H9 (cell line): Measurements from ENCODE around the gene LINS1. TPM values are rescaled to one million over a fixed set of nuclear protein-coding genes. Genes with fewer than 3 reads are reported as not detected.

Experiments
- DNase-seq: peaks from one replicate; pipeline ENCODE4 v3.0.0-alpha.2; 2017
- H2AFZ ChIP-seq: one replicate; pipeline ENCODE4 v1.6.1; 2013; ENCODE audit warnings: mild to moderate bottlenecking, low read length, control low read depth, moderate library complexity
- H2AK5ac ChIP-seq: 2 replicates; pipeline ENCODE4 v1.6.1; 2013; ENCODE audit warnings: low read length, control low read depth, mixed read lengths; ENCODE audit not compliant: insufficient read length
- H2BK120ac ChIP-seq: one replicate; pipeline ENCODE4 v1.6.1; 2013; ENCODE audit warnings: low read depth, mild to moderate bottlenecking, low read length, control low read depth, inconsistent platforms; ENCODE audit not compliant: poor library complexity, severe bottlenecking
- H2BK12ac ChIP-seq: 2 replicates; pipeline ENCODE4 v1.6.1; 2013; ENCODE audit warnings: low read length, control low read depth, mixed read lengths, low read depth; ENCODE audit not compliant: insufficient read length
- H2BK15ac ChIP-seq: 2 replicates; pipeline ENCODE4 v1.6.1; 2013; ENCODE audit warnings: low read depth, low read length, control low read depth
- H2BK20ac ChIP-seq: one replicate; pipeline ENCODE4 v1.6.1; 2013; ENCODE audit warnings: low read depth, mild to moderate bottlenecking, low read length, control low read depth, inconsistent platforms; ENCODE audit not compliant: poor library complexity, severe bottlenecking
- H2BK5ac ChIP-seq: 2 replicates; pipeline ENCODE4 v1.6.1; 2013; ENCODE audit warnings: low read length, control low read depth, mixed read lengths; ENCODE audit not compliant: insufficient read length
- H3K14ac ChIP-seq: 2 replicates; pipeline ENCODE4 v1.6.1; 2013; ENCODE audit warnings: low read length, control low read depth; ENCODE audit not compliant: insufficient read depth
- H3K18ac ChIP-seq: 2 replicates; pipeline ENCODE4 v1.6.1; 2013; ENCODE audit warnings: low read depth, mild to moderate bottlenecking, mixed read lengths, low read length, control low read depth; ENCODE audit not compliant: insufficient read length
- H3K23ac ChIP-seq: 2 replicates; pipeline ENCODE4 v1.6.1; 2013; ENCODE audit warnings: low read length, control low read depth, mixed read lengths, low read depth; ENCODE audit not compliant: insufficient read length
- H3K23me2 ChIP-seq: 2 replicates; pipeline ENCODE4 v1.6.1; 2013; ENCODE audit warnings: low read depth, mild to moderate bottlenecking, mixed read lengths, low read length, control low read depth; ENCODE audit not compliant: insufficient read length, poor library complexity, severe bottlenecking
- H3K27ac ChIP-seq: 2 replicates; pipeline ENCODE4 v1.5.1; 2013; ENCODE audit warnings: low read length, control low read depth, mixed read lengths, low read depth; ENCODE audit not compliant: insufficient read length
- H3K27me3 ChIP-seq: 2 replicates; pipeline ENCODE4 v1.6.1; 2013; ENCODE audit warnings: low read length, control low read depth, inconsistent platforms; ENCODE audit not compliant: insufficient read depth
- H3K4ac ChIP-seq: 2 replicates; pipeline ENCODE4 v1.6.1; 2013; ENCODE audit warnings: low read depth, mild to moderate bottlenecking, control low read depth, inconsistent platforms, low read length, moderate library complexity
- H3K4me1 ChIP-seq: 2 replicates; pipeline ENCODE4 v1.6.1; 2013; ENCODE audit warnings: low read length, control low read depth, inconsistent platforms; ENCODE audit not compliant: insufficient read depth
- H3K4me2 ChIP-seq: 2 replicates; pipeline ENCODE4 v1.6.1; 2013; ENCODE audit warnings: low read length, control low read depth, mixed read lengths; ENCODE audit not compliant: insufficient read length, insufficient read depth
- H3K56ac ChIP-seq: 2 replicates; pipeline ENCODE4 v1.6.1; 2013; ENCODE audit warnings: low read depth, mild to moderate bottlenecking, mixed read lengths, low read length, control low read depth; ENCODE audit not compliant: insufficient read length
- H3K79me1 ChIP-seq: 2 replicates; pipeline ENCODE4 v1.6.1; 2013; ENCODE audit warnings: low read depth, mild to moderate bottlenecking, moderate library complexity, low read length, control low read depth, inconsistent platforms; ENCODE audit not compliant: insufficient read depth, poor library complexity, severe bottlenecking
- H3K79me2 ChIP-seq: 2 replicates; pipeline ENCODE4 v1.6.1; 2013; ENCODE audit warnings: low read length, control low read depth, inconsistent platforms; ENCODE audit not compliant: insufficient read depth
- H3K9ac ChIP-seq: 2 replicates; pipeline ENCODE4 v1.6.1; 2013; ENCODE audit warnings: low read length, control low read depth, mixed read lengths; ENCODE audit not compliant: insufficient read length; ENCODE audit errors: extremely low read depth
- H3K9me3 ChIP-seq: one replicate; pipeline ENCODE4 v1.6.1; 2013; ENCODE audit warnings: low read depth, low read length, inconsistent platforms; ENCODE audit not compliant: control insufficient read depth
- H3T11ph ChIP-seq: one replicate; pipeline ENCODE4 v1.6.1; 2013; ENCODE audit warnings: mild to moderate bottlenecking, low read length, control low read depth, inconsistent platforms
- H4K20me1 ChIP-seq: one replicate; pipeline ENCODE4 v1.6.1; 2013; ENCODE audit not compliant: control insufficient read depth, insufficient read length, insufficient read depth
- H4K5ac ChIP-seq: 2 replicates; pipeline ENCODE4 v1.6.1; 2013; ENCODE audit warnings: low read depth, mild to moderate bottlenecking, mixed read lengths, low read length, control low read depth; ENCODE audit not compliant: insufficient read length
- H4K8ac ChIP-seq: replicated peaks from 2 replicates; pipeline ENCODE4 v1.6.1; 2013; ENCODE audit warnings: low read length, control low read depth, mixed read lengths, low read depth; ENCODE audit not compliant: insufficient read length
- H4K91ac ChIP-seq: 2 replicates; pipeline ENCODE4 v1.6.1; 2013; ENCODE audit warnings: low read depth, mild to moderate bottlenecking, moderate library complexity, mixed read lengths, low read length, control low read depth; ENCODE audit not compliant: insufficient read length
- H3K27ac Mint-ChIP-seq, 3 experiments: 2 replicates in 2 of 3; 3 replicates in 1 of 3; pipeline ENCODE4 v1.8.0; 2020 to 2021; ENCODE audit warnings: mixed read lengths in 3 of 3, mild to moderate bottlenecking in 1 of 3, moderate library complexity in 1 of 3
- H3K27me3 Mint-ChIP-seq: 2 replicates; pipeline ENCODE4 v1.8.0; 2021; ENCODE audit warnings: low read depth, mild to moderate bottlenecking, moderate library complexity, mixed read lengths
- H3K36me3 Mint-ChIP-seq, 3 experiments: 2 replicates in 2 of 3; 3 replicates in 1 of 3; pipeline ENCODE4 v1.8.0; 2020 to 2021; ENCODE audit warnings: low read depth in 3 of 3, mixed read lengths in 3 of 3; ENCODE audit not compliant: insufficient read depth in 1 of 3
- H3K4me1 Mint-ChIP-seq, 2 experiments: 2 replicates each; pipeline ENCODE4 v1.8.0; 2020; ENCODE audit warnings: mixed read lengths in 2 of 2
- H3K4me3 Mint-ChIP-seq, 2 experiments: 2 replicates in 1 of 2; 3 replicates in 1 of 2; pipeline ENCODE4 v1.8.0; 2020 to 2021; ENCODE audit warnings: mild to moderate bottlenecking in 2 of 2, mixed read lengths in 2 of 2, moderate library complexity in 1 of 2
- H3K9me3 Mint-ChIP-seq, 2 experiments: 2 replicates in 1 of 2; 3 replicates in 1 of 2; pipeline ENCODE4 v1.8.0; 2020; ENCODE audit warnings: mild to moderate bottlenecking in 2 of 2, mixed read lengths in 2 of 2, moderate library complexity in 1 of 2
- WGBS: extraction: QIAGEN DNeasy Blood & Tissue Kit; methylation state at CpG from one replicate; pipeline ENCODE4 v1.1.7; 2013; ENCODE audit warnings: missing lambda C conversion rate, low lambda C conversion rate, mixed read lengths; ENCODE audit not compliant: insufficient read length; ENCODE audit errors: extremely low coverage; 5-methylcytosine and 5-hydroxymethylcytosine counted together
- total RNA-seq: library from RNA; stranded (reverse); gene quantifications from 2 replicates; pipeline ENCODE4 v1.2.1, GENCODE V29; 2021
- TF ChIP-seq, protein P1 (sequence below): fragments of 200-600 bp; sonication (generic); conservative IDR thresholded peaks from 3 replicates; pipeline ENCODE4 v1.8.0; 2021; ENCODE audit warnings: antibody characterized with exemption, mild to moderate bottlenecking

Gene LINS1
- total RNA-seq, 1 experiment from 2014 or later = 8.8 TPM

DNA sequence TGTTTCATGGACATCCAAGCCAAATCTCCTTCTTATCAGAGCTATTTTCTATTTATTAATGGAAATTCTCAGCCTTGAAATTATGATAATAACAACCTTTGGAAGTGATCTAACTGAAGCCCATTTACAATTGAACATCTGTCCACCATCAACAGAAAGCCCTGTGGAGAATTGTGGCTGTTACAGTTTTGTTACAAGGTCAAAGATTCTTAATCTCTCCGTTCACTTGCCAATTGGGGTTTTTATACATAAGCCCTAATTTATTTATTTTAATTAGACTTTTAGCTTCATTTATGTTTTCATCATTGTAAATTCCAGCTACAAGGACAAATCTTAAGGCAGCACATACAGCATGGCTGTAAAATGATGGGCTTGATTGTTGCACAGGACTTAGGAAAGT lies 76.5 kb downstream of the LINS1 start:
- Histone ChIP-seq H3T11ph (no peak overlapping the region), H3K9ac (no peak overlapping the region), H2BK120ac (no peak overlapping the region), H3K27ac (no peak overlapping the region), H4K8ac (no peak overlapping the region), H3K9me3 (no peaks in the 10 kb centered on the region), H2AK5ac (no peak overlapping the region), H3K23ac (no peak overlapping the region), H2BK15ac (no peak overlapping the region), H3K18ac (no peak overlapping the region), H3K27me3 (no peaks in the 10 kb centered on the region), H2BK20ac (no peak overlapping the region), H3K79me2 (no peaks in the 10 kb centered on the region), H3K56ac (no peak overlapping the region), H4K5ac (no peak overlapping the region), H2BK12ac (no peak overlapping the region), H3K4me1 (no peaks in the 10 kb centered on the region), H4K91ac (no peak overlapping the region), H3K4ac (no peak overlapping the region), H3K14ac (no peak overlapping the region), H3K4me2 (no peak overlapping the region), H2BK5ac (no peak overlapping the region), H4K20me1 (no peaks in the 10 kb centered on the region), H2AFZ (no peak overlapping the region), H3K79me1 (no peaks in the 10 kb centered on the region), H3K23me2 (no peaks in the 10 kb centered on the region)
- no peak for DNase-seq
- peaks cover 5 to 6% of the 10 kb centered on the region in 2 experiments; a peak in 3 of 5 replicates for H3K9me3 Mint-ChIP-seq
- WGBS = no CpG with 5 or more reads among the region's 1 CpG
- H3K4me3 Mint-ChIP-seq = no peak overlapping the region
- H3K27ac Mint-ChIP-seq = no peak overlapping the region
- H3K27me3 Mint-ChIP-seq = no peaks in the 10 kb centered on the region
- TF ChIP-seq, protein P1, sequence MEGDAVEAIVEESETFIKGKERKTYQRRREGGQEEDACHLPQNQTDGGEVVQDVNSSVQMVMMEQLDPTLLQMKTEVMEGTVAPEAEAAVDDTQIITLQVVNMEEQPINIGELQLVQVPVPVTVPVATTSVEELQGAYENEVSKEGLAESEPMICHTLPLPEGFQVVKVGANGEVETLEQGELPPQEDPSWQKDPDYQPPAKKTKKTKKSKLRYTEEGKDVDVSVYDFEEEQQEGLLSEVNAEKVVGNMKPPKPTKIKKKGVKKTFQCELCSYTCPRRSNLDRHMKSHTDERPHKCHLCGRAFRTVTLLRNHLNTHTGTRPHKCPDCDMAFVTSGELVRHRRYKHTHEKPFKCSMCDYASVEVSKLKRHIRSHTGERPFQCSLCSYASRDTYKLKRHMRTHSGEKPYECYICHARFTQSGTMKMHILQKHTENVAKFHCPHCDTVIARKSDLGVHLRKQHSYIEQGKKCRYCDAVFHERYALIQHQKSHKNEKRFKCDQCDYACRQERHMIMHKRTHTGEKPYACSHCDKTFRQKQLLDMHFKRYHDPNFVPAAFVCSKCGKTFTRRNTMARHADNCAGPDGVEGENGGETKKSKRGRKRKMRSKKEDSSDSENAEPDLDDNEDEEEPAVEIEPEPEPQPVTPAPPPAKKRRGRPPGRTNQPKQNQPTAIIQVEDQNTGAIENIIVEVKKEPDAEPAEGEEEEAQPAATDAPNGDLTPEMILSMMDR = no peak
- H3K36me3 Mint-ChIP-seq = no peaks in the 10 kb centered on the region
- H3K4me1 Mint-ChIP-seq = peaks cover 0 to 4% of the 10 kb centered on the region in 2 experiments; a peak in 2 of 4 replicates
